LNCAP (cell line): Measurements from ENCODE around the gene TMEM273.

Source experiments
- TF ChIP-seq, protein P1 (sequence below): fragments of 450-650 bp; IDR thresholded peaks from 2 replicates; pipeline ENCODE4 v1.5.1; 2017; ENCODE audit warnings: mild to moderate bottlenecking

TMEM273 gene

DNA sequence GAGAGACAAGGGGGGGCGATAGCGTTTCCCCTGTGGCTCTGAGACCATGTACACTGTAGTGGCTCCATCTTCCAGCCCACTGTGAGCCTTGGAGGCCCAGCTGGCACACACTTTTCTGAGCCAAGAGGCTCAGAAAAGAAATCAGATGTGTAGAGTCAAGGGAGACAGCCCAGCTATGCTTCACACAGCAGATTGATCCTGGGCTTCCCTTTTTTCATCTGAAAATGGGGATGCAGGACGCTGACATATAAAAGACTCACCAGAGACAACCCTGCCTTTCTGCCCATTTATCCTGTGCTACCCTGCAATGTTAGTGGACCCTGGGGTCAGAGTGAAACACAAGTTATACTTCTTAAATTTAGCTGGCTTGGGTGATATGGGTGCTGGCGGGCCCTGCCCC, 14.3 kb downstream of the TMEM273 start:
- TF ChIP-seq, protein P1, sequence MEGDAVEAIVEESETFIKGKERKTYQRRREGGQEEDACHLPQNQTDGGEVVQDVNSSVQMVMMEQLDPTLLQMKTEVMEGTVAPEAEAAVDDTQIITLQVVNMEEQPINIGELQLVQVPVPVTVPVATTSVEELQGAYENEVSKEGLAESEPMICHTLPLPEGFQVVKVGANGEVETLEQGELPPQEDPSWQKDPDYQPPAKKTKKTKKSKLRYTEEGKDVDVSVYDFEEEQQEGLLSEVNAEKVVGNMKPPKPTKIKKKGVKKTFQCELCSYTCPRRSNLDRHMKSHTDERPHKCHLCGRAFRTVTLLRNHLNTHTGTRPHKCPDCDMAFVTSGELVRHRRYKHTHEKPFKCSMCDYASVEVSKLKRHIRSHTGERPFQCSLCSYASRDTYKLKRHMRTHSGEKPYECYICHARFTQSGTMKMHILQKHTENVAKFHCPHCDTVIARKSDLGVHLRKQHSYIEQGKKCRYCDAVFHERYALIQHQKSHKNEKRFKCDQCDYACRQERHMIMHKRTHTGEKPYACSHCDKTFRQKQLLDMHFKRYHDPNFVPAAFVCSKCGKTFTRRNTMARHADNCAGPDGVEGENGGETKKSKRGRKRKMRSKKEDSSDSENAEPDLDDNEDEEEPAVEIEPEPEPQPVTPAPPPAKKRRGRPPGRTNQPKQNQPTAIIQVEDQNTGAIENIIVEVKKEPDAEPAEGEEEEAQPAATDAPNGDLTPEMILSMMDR = no peak

DNA sequence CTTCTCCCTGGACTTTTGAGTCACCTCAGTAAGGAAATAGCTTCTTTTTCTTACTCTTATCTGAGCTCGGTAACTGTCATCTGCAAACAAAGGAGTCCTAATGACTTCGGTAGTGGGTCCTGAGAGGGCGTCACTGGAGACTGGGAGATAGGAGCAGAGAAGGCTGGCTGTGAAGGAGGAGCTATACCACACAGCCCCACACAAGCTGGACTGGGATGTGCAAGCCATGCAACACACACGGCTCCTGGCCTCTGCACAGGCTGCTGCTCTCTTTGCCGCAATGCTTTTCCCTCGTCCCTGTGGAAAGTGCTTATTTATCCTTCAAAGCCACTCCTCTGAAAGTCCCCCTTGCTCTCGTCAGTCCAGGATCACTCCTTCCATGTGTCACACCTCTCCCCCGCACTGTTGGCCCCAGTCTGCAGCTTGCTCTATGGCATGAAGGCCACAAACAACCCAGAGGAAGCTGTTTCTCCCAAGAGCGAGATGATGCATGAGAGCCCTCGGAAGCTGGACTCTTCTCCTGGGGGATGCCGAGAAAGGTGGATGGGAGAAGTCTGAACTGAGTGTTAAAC, 14.9 kb downstream of the TMEM273 start:
- TF ChIP-seq, protein P1 = no peak

DNA sequence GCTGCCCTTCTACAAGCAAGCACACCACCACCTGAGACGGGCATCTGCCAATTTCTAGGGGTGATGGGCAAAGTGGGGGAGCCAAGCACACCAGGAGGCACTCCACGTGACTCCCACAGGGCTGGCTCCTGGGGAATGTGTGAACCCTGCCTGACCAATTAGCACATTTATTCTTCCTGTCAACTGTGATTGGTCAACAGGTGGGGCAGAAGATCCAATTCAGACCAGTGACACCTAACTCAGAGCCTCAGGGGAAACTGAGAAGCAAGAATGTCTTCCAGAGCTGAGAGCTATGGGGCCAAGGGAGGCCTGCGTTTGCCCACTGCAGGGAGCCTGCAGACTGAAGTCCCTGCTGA, 15.4 kb downstream of the TMEM273 start:
- TF ChIP-seq, protein P1 = no peak

DNA sequence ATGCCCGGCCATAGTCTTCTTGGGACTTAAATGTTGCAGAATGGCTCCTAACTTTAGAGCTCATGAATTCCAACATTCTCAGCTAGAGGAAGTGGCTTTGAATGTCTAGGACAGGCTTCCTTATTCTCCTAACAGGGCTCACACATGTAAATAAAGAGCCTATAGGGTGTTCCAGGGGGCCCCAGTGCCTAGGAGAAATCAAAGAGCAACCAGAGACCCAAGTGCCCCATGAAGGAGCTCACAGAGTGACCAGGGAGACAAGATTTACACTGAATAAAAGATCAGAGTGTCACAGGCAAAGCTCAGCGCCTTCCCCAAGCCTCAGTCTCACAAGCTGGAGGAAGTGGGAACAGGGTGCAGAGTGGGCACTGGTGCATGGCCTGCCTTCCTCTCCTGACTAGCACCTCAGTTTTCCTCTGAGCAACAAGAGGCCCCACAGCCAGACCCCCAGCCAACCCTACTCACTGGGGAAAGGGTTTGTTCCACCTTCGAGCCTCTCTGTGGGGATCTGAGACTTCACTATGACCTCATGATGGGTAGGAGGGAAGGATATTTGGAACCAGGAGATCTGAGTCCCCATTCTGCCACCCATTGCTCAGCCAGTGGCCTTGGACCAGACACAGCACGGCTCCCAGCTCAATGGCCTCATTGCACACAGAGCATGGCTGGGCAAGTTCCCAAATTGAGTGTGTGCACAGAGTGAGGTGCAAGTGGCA, 16.0 kb downstream of the TMEM273 start:
- TF ChIP-seq, protein P1 = no peak

DNA sequence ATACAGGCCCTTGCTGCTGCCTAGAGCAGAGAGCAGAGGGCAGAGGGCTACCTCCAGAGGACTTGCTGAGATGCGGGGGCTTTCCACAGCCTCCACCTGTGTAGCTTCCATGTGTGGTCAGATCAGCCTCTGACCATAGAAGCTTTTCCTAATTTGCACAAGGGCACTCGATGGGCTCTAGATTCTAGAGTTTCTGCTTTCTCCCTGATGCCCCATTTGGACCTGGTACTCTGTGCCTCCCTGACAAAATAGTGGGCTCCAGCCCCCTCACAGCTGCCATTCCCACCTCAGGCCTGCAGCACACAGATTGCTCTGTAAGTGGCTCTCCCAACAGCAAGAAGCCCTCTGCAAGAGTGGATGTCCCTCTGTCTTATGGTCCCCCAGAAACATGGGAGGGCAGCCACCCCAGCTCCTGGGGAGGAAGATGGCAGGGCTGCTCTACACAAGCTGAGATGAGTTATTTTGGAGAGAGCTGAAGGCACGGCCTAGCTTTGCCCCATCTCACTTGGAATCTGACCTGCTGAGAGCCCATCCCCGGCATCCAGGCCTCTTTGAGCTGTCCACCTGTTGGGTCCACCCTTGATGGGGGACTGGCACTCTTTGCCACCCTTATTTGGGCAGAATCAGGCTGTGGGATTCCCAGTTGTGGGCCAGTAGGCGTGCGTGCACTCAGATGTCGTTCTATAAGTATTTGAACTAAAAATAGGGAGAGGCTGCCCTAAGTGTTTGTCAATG, 16.7 kb downstream of the TMEM273 start:
- TF ChIP-seq, protein P1 = no peak

DNA sequence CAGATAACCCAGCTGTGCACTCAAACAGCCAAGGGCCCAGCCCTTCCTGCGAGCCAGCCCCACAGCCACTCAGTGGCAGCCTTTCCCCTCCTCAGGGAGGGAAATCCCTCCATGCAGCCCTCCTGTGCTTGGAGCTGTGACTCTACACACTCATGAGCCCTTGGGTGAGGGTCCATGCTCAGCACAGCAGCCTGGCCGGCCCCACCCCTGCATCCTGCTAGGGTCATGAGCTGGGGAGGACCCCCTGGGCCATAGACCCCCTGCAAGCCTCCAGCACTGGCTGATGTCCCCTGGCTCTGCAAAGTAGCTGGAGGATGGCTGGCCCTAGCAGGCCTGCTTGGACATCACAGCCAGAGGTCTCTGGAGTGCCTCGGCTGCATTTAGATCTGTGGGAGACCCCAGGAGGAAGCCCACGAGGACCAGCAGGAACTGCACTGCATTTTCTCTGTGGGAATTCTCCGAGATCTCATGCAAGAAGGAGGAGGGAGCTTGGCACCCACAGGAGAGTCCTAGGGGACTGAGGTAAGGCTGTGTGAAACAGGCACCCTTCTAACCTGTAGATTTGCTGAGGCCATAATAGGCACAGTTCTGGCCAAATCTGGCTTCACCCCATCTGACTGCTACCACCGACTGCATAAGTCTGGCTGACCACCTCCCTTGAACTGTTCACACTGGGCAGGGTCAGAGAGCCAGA, 17.4 kb downstream of the TMEM273 start:
- TF ChIP-seq, protein P1 = no peak

DNA sequence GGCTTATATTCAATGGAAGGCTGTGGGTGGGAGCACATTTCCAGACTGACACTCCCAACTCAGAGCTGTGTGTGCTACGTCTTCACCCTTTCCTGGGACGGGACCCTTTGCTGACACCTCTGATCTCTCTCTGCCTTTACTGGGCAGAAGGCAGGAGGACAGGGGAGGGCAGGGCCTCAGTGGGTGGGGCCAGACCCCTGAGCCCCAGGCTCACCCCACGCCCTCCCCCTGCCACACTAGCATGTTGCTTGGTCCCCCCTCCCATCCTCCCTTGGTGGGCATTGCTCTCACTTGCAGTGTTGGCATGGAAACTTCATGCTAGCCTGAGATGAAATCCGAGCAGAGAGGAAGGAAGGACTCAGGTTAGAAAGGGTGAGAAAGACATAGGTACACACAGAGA, 18.4 kb downstream of the TMEM273 start:
- TF ChIP-seq, protein P1 = no peak
